GM18517 (cell line): ENCODE results near the gene HOXD13.

Experiments
- ATAC-seq: cut with Tn5 transposase; IDR thresholded peaks from one replicate; pipeline ENCODE4 v1.9.1; 2021; ENCODE audit warnings: mild to moderate bottlenecking, moderate library complexity; ENCODE audit not compliant: unreplicated experiment

Gene HOXD13

DNA sequence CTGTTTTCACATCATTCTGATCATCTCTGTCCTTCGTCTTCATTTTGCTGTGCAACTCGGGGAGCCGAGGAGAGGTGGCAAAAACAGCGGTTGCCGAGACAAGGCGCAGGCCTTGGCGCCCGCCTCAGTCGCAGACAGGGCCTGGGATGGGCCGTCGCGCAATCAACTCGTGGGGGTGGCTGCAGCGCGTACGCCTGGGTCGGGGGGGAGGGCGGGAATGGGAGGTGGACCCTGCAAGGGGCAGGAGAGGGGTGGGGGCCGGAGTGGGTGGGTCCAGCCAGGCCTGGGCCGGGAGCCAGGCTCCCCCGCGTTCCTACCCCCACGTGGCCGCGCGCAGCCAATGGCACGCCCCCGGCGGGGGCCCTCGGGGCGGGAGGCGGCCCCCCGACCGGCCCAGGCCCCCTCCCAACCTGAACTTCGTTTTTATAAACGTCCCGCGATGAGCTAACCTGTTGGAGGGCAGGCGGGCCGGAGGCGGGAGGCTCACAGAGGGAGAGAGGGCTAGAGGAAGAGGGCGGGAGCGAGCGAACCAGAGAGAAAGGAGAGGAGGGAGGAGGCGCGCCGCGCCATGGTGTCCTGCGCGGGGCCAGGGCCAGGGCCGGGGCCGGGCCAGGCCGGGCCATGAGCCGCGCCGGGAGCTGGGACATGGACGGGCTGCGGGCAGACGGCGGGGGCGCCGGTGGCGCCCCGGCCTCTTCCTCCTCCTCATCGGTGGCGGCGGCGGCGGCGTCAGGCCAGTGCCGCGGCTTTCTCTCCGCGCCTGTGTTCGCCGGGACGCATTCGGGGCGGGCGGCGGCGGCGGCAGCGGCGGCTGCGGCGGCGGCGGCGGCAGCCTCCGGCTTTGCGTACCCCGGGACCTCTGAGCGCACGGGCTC lies at the start of gene HOXD13:
TSS of gene HOXD13 (plus strand) at position 452 of the 875 bp plus-strand sequence. CDS start at position 622, 170 bp downstream.
- ATAC-seq = no peak

DNA sequence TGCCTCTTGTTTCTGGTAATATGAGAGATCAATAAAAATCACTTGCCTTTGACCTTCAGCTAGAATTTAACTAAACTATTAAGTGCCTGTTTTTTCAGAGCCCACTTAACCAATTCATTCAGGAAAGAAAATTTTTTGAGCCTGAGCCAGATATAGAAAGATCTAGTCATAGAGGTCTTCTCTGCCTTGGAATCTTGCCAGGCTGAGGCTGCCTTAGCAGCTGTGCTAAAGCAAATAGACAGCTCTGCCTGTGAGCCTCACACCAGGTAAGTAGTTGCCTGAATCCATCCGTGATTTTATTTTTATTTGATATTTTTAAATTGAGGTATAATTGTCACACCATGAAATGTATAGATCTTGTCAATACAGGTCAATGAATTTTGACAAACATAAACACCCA lies 36.1 kb upstream of the HOXD13 start:
- no peak for ATAC-seq

DNA sequence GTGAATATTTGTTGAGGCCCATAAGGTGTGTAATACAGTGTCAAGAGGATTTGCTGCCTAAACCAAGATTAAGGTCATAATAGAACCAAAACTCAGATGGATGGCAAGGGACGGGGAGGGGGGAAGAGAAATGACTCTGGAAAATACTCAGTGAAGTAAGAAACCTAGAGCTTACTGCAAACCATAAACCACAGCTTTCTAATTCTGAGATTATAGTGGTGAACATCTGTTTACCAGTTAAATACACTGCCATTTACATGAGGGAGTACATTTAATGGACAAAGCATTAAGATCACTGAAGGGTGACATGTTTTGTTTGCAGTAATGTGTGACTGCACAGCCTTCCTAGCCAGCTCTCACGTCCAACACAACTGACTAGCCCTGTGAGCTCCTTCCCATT lies 28.6 kb upstream of the HOXD13 start:
- no peak for ATAC-seq

DNA sequence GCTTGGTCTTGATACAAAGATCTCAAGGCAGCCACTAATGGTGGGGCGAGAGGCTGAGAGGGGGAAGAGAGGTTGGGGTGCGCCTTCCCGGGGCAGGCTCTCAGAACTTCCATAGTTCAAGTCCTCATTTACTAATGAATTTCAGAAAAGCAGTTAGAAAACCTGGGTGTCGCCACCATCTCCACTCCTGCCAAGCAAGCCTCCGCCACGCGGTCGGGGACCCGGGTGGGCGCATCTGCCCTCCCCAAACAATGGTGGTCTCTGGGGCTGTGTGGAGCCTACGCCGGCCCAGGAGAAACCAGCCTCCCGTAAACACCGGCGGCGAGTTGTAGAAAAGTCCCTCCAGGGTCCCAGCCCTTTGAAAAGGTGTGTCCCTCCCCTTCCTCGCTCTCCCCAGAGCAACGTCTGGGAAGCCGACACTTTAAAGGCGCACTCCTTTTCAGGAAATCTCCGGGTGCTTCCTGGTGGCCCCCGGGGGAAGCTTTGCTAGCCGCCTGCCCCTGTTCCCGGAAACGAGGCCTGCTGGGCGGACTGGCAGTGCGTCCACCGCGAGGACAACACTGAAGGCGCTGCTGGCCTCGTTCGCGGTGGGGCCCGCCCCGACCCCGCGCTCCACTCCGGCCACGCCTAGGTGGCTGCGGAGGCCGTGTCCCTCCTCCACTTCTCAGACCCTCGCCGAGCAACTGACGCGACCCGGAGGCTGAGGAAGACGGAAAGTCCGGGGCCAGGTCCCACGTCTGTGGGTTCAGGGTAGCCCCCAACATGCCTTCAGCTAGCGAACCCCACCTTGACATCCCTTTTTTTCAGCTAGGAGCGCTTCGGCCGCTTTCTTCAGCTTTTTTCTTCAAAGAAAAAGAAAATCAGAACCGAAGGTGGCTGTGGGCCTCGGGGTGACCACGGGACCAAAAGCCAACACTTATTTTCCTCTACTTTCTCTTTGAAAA lies 25.6 kb upstream of the HOXD13 start:
- no peak for ATAC-seq

DNA sequence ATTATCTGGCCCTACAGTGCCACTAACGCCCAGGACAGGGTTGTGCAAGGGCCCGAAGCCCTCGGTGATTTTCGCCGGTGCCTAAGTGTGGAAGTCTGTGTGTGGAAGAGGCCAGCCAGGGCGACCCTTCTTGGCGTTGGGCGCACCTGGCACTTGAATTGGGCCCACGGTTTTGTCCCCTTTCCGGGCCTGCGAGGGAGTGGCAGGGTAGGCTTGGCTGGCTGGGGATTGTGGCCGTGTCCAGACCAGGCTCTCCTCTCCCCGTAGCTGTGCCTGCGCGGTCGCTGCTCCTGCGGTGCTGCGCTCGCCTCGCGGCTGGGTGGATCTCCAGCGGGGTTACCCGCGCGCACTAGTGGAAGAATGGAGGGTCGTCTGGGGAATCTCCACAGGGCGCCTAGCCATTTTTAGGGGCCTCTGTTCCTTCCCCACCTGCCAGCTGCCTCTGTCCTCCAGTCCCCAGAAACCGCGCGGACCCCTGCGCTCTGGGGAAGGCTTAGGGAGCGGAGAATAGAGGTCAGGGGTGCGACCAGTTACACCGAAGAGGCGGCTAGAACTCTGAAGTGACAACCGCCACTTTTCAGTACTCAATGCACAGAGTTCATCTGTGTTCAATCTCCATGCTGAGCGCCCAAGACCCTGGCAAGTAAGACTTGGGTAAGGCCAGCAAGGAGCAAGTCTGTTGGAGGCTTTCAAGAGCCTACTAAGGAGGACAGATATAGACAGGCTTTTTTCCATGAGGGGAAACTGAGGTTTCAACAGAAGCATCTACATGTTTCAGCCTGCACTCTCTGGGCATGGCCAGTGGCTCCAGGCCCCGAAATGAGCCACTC lies 24.7 kb upstream of the HOXD13 start:
- no peak for ATAC-seq

DNA sequence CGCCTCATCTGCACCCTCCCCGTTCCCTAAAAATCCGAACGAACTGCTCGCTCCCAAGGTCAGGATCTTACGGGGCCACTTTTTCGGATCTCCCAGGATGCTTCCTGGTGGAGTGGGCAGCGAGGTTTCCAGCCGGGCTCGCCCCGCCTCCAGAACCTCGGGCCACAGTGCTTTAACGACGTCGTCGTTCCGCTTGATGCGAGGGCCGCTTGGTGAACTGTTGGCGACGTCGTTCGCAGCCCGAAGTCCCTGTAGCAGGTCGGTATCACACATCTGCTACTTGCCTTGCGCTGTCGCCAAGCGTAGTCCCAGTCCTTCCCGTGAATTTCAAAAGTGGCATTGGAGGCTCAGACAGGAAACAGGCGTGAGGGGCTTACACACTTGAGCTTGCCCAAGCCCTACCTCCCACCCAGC lies 24.1 kb upstream of the HOXD13 start:
- no peak for ATAC-seq

DNA sequence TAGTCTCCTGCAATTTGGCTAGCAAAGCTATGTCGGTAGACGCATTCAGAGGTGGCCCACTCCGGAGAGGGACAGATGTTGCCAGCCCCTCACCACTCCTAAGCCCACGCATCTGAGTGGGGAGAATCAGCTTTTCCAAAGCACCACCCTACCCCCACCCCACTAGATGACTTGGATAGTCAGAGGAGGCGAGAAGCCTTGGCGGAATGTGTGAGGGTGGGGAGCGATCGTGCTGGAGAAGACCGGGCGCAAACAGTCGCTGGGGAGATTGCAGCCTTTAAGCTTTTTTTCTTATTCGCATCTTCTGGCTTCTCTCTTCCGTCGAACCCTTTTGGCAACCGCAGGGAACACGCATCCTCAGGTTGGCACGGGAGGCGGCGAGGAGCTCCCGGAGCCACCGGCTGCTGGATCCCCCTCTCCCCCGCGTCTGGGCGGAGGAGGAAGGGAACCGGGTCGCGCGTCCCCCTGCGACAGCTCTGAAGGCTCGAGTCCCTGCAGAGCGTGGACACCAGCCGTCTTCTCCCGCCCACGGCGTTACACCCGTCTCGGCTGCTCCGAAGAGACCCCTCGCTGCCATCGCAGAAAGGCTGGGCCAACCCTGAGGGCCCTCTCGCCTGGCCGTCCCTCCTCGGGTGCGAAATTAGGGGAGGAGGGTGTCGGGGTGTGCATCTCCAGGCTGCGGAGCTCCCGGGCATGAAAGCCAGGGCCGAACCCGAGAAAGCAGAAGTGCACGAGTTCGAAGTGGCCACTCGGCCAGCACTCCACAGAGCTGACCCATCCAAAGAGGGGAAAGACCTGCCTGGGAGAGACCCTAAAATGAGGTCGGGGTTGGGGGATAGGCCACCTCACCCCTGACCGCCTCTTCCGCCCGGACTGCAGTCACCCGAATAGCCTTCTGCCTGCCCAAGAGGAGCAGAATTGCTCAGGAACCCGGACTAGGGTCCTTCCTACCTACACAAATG lies 20.9 kb upstream of the HOXD13 start:
- ATAC-seq = no peak

DNA sequence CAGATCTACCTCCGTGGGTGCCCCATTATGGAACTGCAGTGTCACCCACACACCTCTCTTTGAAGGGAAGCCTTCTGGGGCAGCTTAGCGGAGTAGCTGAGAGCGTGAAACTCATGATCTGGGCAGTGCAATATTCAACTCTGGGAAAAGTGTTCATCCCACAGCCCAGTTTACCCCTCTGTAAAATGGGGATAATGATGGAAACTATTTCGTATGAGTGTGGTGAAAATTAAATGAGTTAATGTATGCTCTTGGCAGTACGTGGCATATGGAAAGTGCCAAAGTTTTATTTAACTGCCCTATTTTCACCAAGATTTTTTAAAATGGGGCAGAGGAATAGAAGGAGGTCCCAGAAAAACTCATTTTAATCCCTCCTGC lies 20.2 kb upstream of the HOXD13 start:
- ATAC-seq = no peak

DNA sequence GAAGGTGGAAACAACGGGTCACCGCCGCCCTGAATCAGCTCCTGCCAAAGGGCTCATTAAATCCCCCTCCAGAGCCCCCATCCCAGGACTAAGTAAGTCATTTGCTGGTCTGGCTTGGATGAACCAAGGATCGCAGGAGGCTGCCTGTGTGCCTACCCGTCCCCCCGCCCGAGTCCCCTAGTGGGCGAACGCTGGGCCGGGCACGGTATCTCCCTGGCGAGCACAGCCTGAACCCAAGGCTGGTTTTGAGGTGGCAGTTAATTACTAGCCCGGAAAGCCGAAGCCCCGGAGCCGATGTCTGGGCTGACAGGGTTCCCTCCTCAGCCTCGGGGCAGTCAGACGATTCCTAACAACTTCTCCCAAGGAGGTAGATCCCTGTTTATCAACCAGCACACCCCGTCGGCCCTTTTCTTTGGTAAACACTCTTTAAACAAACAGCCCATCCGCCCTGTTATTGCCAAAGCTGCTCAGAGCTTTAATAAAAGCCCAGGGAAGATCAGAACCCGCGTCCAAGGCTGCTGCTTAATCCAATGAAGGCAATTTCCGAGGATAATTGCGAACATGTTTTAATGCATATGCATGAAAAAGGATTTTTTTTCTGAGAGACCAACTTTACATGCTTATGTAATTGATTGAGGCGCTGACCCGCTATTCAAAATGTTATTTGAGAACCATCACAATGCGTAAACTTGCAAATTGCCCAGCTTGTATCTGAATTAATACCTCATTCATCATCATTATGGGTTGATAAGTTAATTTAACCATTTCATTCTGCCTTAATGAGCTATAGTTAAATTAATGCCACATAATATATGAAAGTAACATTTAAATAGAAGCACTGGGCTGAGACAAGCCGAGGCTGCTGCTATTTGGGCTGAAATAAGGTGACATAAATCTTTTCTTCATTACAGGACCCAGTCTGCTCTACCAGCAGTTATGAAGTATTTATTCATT lies 19.3 kb upstream of the HOXD13 start:
- ATAC-seq = no peak

DNA sequence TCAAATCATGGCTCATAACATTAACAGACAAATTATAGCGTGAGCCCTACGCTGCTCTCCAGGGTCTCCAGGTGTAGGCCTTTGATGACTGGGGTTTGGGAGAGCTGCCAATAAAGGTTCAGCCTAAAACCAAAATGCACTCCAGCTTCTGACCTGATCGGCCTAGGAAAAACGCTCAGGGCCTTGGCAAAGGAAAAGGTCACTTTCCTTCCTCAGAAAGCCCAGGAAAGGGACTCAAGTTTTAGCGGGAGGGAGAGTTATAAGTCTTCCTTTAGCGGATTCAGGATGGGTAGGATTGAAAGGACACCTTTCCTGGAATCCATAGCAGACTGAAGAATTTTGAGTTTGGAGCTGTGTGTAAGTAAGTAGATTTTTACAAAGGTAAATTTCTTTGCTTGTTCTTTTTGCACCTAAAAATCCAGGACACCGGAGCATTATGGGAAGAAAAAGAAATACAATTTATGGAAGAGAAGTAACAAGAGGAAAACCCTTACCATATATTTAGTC lies 17.5 kb upstream of the HOXD13 start:
- no peak for ATAC-seq

DNA sequence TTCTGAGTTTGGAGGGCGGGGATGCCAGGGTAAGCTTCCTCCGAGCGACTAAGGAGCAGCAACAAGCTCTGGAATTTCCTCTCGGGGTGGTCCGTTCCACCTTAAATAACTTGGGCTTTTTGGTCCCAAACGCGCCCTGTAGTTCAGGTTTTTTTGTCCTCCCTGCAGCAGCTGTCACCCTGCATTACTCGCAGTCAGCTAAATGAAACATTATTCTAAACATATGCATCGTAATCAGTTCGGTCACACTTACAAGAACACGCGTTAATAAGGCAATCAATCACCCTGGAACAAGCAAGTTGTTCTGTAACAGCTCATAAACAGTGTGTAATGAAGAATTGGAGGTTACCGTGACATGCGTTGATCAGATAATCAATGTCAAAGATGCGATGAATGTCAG lies 17.0 kb upstream of the HOXD13 start:
- no peak for ATAC-seq

DNA sequence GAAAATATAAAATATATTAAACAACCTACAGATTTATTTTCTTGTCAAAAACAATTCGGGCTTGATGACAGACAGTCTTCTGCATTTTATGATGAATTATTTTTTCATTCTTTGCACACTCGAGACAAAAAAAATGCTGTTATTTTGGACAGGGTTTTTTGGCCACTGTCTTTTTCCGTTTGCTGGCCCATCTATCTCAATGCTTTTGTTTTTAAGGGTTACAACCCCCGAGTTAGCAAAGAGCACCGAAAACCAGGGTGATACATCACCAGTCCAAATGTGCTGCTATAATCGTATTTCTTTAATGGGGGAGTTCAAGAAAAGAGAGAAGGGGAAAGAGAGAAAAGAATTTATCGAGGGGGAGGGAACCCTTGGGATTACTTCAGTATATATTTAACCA lies 16.5 kb upstream of the HOXD13 start:
- ATAC-seq = no peak

DNA sequence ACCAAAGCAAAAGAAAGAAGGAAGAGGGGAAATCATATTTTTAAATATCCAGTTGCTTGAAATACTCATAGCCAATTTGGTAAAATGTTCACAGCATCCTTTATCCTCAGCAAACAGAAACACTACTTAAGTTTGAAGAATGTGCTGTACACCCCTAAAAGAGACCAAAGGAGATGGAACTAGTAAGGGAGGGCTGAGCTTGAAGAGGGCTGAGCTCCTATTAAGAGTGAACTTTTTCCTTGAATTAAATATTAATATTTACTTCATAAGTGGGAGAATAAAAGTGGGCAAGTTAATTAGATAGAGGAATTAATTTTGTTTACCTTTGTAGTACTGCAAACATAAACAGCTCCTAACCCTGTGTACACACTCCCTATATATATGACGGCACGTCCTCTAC lies 15.7 kb upstream of the HOXD13 start:
- ATAC-seq = no peak

DNA sequence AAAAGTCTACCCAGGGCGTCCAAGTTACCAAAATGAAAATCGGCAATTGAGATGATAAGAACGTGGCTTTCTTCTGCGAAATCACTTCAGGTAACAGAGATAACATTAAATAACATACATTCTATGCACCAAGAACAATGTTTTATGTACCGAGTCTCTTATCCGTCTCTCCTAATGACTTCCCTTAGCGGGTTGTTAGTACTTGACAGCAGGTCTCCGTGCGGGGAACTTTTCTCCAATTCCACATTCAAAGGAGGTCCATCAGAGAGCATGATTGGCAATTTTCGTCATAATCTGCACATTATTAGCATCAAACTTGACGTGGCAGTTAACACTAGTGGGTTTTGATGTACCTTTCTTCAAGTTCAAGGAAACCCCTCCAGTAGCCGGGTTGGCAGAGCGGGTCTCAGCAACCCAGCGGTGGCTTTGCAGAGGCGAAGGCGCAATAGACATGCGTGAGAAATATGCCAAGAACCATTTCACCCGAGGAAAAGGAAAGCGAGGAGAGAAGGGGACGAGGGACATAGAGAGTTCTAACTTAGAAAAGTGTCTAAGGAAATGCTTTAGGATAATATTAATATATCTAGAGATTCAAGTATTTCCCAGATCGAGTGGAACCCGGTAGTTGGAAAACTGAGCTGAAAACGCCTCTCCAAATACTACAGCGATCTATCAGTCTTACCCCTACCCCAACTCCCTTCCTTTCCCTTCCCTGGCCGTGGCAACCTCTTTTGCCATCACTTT lies 13.8 kb upstream of the HOXD13 start:
- no peak for ATAC-seq

DNA sequence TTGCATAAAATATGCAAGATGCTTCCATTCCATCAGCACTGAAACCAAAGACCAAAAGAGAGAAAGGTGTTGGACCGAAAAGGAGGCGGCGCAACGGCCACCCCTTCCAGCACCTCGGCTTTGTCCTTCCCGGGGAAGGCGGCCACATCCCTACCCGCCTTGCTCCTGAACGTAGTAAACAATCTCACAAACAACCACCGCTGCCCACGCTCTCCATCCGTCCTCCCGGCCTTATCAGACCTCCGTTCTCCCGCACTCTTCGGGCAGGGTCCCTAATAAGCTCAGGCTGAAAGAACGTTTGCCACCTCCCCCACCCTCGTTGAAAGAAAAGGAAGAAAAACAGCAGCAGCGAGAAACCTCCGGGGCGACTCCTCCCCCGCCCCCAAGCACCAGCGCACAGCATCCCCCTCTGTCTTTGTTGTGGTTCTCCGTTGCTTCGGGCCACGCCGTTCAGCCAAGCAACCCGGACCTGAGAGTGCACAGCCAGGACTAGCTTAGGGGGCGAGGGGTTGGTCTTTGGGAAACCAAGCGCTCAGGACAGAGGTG lies 13.2 kb upstream of the HOXD13 start:
- ATAC-seq = no peak

DNA sequence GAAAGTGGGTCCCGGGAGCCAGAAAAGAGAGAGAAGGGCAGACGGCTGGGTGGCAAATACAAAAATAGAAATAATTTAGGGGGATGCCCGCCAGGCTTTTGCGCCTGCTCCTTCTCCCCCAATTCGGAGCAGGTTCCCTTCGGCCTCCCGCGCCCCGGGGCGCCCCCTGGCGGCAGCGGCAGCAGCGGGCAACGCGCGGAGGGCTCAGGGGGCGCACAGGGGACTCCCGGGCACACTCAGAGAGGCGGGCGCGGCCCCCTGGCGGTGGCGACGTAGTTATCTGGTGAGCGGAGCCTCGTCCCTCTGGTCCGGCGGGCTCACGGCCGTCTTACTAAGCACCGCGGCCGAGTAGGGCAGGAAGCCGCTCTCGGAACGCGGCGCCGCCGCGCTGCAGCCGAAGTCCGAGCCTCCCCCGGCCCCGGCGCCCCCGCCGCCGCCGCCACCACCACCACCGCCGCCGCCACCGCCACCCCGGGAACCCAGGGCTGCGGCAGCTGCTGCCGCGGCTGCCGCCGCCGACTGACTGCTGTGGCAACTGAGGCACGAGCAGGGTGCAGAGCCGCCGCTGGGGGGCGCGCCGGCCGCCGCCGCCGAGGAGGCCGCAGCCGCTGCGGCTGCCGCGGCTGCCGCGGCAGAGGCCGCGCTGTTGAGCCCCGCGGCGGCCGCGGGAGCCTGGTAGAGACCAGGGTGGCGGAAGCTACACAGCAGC lies 12.5 kb upstream of the HOXD13 start:
- ATAC-seq = no peak
